DOHH2 (cell line): ENCODE results near the gene CNTNAP2.

ENCODE experiments used
- H3F3A ChIP-seq: fragments of 200-600 bp; sonication (generic), shearing (Covaris generic); 2 replicates; pipeline ENCODE4 v1.6.0; 2016; ENCODE audit warnings: antibody characterized with exemption, mild to moderate bottlenecking; ENCODE audit not compliant: control insufficient read depth, insufficient read depth
- H3K27ac ChIP-seq: fragments of 200-600 bp; sonication (generic); 2 replicates; pipeline ENCODE4 v1.5.1; 2014; ENCODE audit warnings: low read depth, mild to moderate bottlenecking, low read length, moderate library complexity
- H3K27me3 ChIP-seq: fragments of 200-600 bp; sonication (generic); 2 replicates; pipeline ENCODE4 v1.6.1; 2014; ENCODE audit warnings: mild to moderate bottlenecking, low read length, mixed read lengths; ENCODE audit not compliant: control insufficient read depth
- H3K36me3 ChIP-seq: fragments of 200-600 bp; sonication (generic); 2 replicates; pipeline ENCODE4 v1.6.1; 2014; ENCODE audit warnings: mild to moderate bottlenecking, low read length, moderate library complexity, mixed read lengths; ENCODE audit not compliant: control insufficient read depth
- H3K4me1 ChIP-seq: fragments of 200-600 bp; sonication (generic); 2 replicates; pipeline ENCODE4 v1.6.1; 2014; ENCODE audit warnings: mild to moderate bottlenecking, low read length, mixed read lengths; ENCODE audit not compliant: control insufficient read depth
- H3K4me2 ChIP-seq: fragments of 200-600 bp; sonication (generic); 2 replicates; pipeline ENCODE4 v1.6.0; 2014; ENCODE audit warnings: mild to moderate bottlenecking, low read length, moderate library complexity
- H3K4me3 ChIP-seq: fragments of 200-600 bp; sonication (generic); 2 replicates; pipeline ENCODE4 v1.5.1; 2014; ENCODE audit warnings: mild to moderate bottlenecking, low read length, mixed read lengths
- H3K79me2 ChIP-seq: fragments of 200-600 bp; sonication (generic); 2 replicates; pipeline ENCODE4 v1.6.1; 2014; ENCODE audit warnings: mild to moderate bottlenecking, low read length, mixed read lengths; ENCODE audit not compliant: control insufficient read depth
- H3K9me2 ChIP-seq: fragments of 200-600 bp; sonication (generic); replicated peaks from 2 replicates; pipeline ENCODE4 v1.6.1; 2014; ENCODE audit warnings: mild to moderate bottlenecking, low read length, mixed read lengths; ENCODE audit not compliant: control insufficient read depth
- H3K9me3 ChIP-seq: fragments of 200-600 bp; sonication (generic); 2 replicates; pipeline ENCODE4 v1.6.1; 2014; ENCODE audit warnings: antibody characterized with exemption, low read length, mixed read lengths; ENCODE audit not compliant: control insufficient read depth, insufficient read depth
- H4K20me1 ChIP-seq: fragments of 200-600 bp; sonication (generic); 2 replicates; pipeline ENCODE4 v1.6.0; 2014; ENCODE audit warnings: low read depth, mild to moderate bottlenecking, antibody characterized with exemption, low read length, moderate library complexity; ENCODE audit not compliant: control insufficient read depth, insufficient read depth
- EZH2phosphoT487 ChIP-seq: fragments of 200-600 bp; sonication (generic); IDR thresholded peaks from 2 replicates; pipeline ENCODE4 v1.6.1; 2017; ENCODE audit warnings: borderline replicate concordance, mild to moderate bottlenecking, antibody characterized with exemption, low read length, moderate library complexity, mixed read lengths
- TF ChIP-seq, protein P1 (sequence below): fragments of 200-600 bp; sonication (generic); IDR thresholded peaks from one replicate; pipeline ENCODE4 v1.5.1; 2014; ENCODE audit warnings: antibody characterized with exemption, mild to moderate bottlenecking, low read depth, low read length; ENCODE audit not compliant: poor library complexity, severe bottlenecking

The CNTNAP2 gene

DNA sequence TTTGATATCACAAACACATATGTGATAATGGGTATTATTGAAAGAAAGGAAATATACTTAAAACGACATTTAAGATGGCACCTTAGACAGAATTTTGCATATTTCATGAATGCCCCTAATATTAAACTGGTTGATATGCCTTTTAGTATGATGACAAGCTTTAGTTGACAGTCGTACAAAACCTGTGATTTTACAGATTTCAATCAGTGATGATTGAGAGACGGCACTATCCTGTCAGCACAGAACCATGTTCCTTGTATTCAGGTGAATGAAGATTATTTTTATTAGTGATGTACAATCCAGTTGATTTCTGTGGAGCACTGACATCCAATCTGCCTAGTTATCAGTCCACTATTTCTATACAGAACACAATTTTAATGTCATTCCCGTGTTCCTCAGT is 333.0 kb downstream of the CNTNAP2 start:
- Histone ChIP-seq H3K4me3 (no peak overlapping the region), H4K20me1 (no peaks in the 10 kb centered on the region), H3K27me3 (no peaks in the 10 kb centered on the region), H3K9me3 (no peaks in the 10 kb centered on the region), H3K36me3 (no peaks in the 10 kb centered on the region), H3K27ac (no peak overlapping the region), H3F3A (no peaks in the 10 kb centered on the region), H3K4me2 (no peak overlapping the region), H3K4me1 (no peaks in the 10 kb centered on the region), H3K79me2 (no peaks in the 10 kb centered on the region), H3K9me2 (no peaks in the 10 kb centered on the region)
- TF ChIP-seq, protein P1, sequence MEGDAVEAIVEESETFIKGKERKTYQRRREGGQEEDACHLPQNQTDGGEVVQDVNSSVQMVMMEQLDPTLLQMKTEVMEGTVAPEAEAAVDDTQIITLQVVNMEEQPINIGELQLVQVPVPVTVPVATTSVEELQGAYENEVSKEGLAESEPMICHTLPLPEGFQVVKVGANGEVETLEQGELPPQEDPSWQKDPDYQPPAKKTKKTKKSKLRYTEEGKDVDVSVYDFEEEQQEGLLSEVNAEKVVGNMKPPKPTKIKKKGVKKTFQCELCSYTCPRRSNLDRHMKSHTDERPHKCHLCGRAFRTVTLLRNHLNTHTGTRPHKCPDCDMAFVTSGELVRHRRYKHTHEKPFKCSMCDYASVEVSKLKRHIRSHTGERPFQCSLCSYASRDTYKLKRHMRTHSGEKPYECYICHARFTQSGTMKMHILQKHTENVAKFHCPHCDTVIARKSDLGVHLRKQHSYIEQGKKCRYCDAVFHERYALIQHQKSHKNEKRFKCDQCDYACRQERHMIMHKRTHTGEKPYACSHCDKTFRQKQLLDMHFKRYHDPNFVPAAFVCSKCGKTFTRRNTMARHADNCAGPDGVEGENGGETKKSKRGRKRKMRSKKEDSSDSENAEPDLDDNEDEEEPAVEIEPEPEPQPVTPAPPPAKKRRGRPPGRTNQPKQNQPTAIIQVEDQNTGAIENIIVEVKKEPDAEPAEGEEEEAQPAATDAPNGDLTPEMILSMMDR, result no peak
- no peak for TF ChIP-seq EZH2phosphoT487

DNA sequence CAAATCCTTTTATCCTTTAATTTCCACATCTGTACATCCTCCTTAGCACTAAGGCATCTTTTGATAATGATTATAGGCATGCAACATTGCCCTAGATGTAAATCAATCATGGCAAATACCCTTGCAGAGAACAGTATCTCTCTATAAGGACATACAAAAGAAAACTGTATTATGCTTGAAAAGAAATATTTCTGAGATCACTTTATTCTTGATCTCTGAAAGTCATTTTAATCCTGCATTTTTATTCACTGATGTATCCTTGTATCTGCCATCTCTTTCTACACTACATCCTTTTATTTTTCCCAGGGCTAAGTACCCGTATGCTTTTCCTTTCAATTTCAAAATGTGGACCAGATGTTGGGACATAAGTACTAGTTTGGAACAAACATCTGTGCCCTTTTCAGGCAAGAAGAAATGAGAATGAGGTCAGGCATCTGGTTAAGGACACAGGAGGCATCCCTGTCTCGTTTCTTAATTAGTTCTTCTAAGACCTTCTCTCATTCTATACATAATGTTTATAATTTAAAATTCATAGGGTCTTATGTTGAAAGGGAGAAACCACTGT is 338.6 kb downstream of the CNTNAP2 start:
- Histone ChIP-seq H3K36me3 (no peaks in the 10 kb centered on the region), H3K79me2 (no peaks in the 10 kb centered on the region), H3K9me3 (no peaks in the 10 kb centered on the region), H3K4me3 (no peak overlapping the region), H4K20me1 (no peaks in the 10 kb centered on the region), H3F3A (no peaks in the 10 kb centered on the region), H3K27ac (no peak overlapping the region), H3K9me2 (no peaks in the 10 kb centered on the region; the same call in 1 of the 2 replicates), H3K4me2 (no peak overlapping the region), H3K27me3 (no peaks in the 10 kb centered on the region), H3K4me1 (no peaks in the 10 kb centered on the region)
- TF ChIP-seq, protein P1, result no peak
- no peak for TF ChIP-seq EZH2phosphoT487

DNA sequence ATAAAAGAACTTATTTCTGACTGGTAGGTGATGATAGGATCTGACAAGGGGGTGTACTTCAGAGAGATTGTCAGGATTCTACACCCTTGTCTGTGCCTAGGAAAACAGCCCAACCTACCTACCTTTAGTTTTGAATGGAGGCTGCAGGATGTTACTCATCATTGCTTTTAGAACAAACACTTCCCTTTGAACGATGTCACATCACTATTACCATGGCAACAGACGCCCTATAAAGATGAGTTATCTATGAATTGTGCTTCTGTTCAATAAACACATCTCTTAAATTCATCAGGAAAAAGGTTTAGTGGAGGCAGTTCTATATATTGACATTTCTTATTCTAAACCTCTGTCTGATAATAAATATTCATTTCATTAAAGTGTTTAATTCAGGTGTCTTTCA is 362.4 kb downstream of the CNTNAP2 start:
- H4K20me1 ChIP-seq, result no peaks in the 10 kb centered on the region
- H3K4me1 ChIP-seq, result no peaks in the 10 kb centered on the region
- H3K79me2 ChIP-seq, result no peaks in the 10 kb centered on the region
- H3F3A ChIP-seq, result no peaks in the 10 kb centered on the region
- no peaks in the 10 kb centered on the region for H3K27me3 ChIP-seq
- no peak overlapping the region for H3K27ac ChIP-seq
- H3K4me3 ChIP-seq, result no peak overlapping the region
- no peak overlapping the region for H3K4me2 ChIP-seq
- H3K36me3 ChIP-seq, result no peaks in the 10 kb centered on the region
- no peaks in the 10 kb centered on the region for H3K9me3 ChIP-seq
- H3K9me2 ChIP-seq, result no peaks in the 10 kb centered on the region
- TF ChIP-seq, protein P1, result no peak
- no peak for TF ChIP-seq EZH2phosphoT487

DNA sequence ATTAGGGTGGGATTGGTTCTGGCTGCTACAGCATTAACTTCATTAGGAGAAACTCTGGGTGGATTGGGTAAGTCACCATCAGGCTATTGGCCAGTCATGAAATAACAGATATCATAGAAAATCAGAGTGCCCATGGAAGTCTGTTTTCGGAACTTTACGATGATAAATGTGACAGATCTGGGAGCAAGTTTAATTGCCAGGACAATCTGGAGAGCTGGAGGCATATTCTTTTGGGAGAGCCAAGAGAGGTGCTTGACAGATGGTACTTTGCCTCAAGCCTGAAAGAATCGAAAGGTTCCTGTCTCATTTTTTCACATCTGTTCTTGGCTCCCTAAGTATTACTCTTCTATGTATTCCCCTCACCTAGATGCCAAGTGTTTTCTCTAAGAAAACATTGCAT is 369.9 kb downstream of the CNTNAP2 start:
- no peaks in the 10 kb centered on the region for H3K4me1 ChIP-seq
- H3K9me2 ChIP-seq, result no peaks in the 10 kb centered on the region
- H3K9me3 ChIP-seq, result peaks cover 9% of the 10 kb centered on the region; the same call in 1 of the 2 replicates
- no peaks in the 10 kb centered on the region for H4K20me1 ChIP-seq
- no peaks in the 10 kb centered on the region for H3K27me3 ChIP-seq
- H3K36me3 ChIP-seq, result no peaks in the 10 kb centered on the region
- no peaks in the 10 kb centered on the region for H3F3A ChIP-seq
- no peak overlapping the region for H3K4me3 ChIP-seq
- no peak overlapping the region for H3K4me2 ChIP-seq
- H3K79me2 ChIP-seq, result no peaks in the 10 kb centered on the region
- H3K27ac ChIP-seq, result no peak overlapping the region
- TF ChIP-seq, protein P1, result no peak
- TF ChIP-seq EZH2phosphoT487, result no peak
